HG02943 (cell line): ENCODE results near the gene XPNPEP3.

Experiments
- ATAC-seq: cut with Tn5 transposase; IDR thresholded peaks from one replicate; pipeline ENCODE4 v1.9.1; 2021; ENCODE audit warnings: mild to moderate bottlenecking, low read depth, moderate library complexity; ENCODE audit not compliant: unreplicated experiment

XPNPEP3 gene

GRCh38 chr22:40928657-40929056 lies 71.7 kb downstream of the XPNPEP3 start:
- ATAC-seq = no peak

- ATAC-seq = no peak
Observed at GRCh38 chr22:40932396-40932795, 75.4 kb downstream of the XPNPEP3 start.

DNA sequence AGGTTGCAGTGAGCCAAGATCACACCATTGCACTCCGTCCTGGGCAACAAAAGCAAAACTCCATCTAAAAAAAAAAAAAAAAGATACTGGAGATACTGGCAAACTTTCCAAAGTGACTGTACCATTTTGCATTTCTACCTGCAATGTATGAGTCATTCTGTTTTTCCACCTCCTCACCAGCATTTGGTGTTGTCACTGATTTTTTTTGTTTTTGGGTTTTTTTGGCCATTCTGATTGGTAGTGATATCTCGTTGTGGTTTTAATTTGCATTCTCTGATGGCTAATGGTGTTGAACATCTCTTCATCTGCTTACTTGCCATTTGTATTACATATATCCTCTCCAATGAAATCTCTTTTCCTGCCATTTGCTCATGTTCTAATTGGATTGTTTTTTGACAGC lies 82.3 kb downstream of the XPNPEP3 start:
- no peak for ATAC-seq

GRCh38 chr22:40950962-40951794 lies 94.2 kb downstream of the XPNPEP3 start, which contains the start of gene RBX1:
Gene RBX1, plus strand, starts transcription at chr22:40951378. Its CDS starts 21 bp downstream, at chr22:40951399.
- ATAC-seq = peak; percentile 84

DNA sequence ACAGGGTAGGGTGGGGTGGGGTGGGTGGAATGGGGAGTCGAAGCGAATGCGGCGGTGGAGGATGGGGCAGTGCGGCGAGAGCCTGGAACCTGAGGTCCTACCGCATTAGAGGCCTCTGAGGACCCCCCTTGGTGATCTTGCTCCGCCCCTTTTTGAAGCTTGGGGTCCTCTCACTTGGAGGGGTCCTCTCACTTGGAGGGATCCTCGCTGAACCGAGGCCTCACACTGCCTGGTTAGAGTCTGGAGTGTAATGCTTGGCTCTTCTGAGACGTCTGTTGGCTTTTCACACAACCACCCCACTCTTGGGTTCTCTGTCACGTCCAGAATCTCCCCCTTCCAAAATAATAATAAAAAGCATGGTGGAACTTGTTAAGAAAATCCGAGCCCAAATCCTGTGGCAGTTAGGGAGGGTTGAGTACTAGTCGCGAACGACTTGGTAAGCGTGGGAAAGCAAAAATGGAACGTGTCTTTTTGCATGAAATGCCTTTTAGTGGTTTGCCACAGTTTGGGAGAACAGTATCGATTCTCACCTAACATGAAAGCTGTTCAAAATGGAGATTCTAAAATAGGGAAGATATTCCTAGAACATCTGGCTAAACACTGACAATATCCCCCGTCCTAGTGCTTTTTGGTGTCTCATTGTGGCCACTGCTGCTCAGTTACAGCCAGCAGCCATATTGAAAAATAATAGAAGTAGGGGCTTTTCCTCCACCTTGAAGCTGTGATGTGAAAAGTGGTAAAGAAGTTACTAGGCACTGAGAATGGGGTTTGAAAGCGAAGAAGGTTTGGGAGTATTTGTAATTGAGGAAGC lies 95.1 kb downstream of the XPNPEP3 start:
- no peak for ATAC-seq

GRCh38 chr22:40953471-40953870 lies 96.5 kb downstream of the XPNPEP3 start:
- ATAC-seq = no peak

GRCh38 chr22:40954113-40954512 lies 97.2 kb downstream of the XPNPEP3 start:
- no peak for ATAC-seq

DNA sequence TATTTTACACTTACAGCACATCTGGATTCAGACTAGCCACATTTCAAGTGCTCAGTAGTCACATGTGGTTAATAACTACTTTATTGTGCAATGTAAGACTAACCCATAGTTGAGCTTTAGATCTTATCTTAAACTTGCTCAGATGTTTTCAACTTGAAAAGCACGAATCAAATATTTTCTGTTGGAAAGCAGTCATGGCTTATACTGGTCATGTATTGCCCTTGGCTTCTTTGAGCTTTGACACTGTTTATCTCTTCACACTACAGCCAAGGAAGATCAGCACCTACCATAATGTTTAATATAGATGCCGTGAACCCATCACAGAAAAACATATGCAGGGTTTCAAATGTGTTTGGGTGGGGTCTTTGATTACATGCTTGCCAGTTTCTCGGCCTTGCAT lies 98.6 kb downstream of the XPNPEP3 start:
- no peak for ATAC-seq

DNA sequence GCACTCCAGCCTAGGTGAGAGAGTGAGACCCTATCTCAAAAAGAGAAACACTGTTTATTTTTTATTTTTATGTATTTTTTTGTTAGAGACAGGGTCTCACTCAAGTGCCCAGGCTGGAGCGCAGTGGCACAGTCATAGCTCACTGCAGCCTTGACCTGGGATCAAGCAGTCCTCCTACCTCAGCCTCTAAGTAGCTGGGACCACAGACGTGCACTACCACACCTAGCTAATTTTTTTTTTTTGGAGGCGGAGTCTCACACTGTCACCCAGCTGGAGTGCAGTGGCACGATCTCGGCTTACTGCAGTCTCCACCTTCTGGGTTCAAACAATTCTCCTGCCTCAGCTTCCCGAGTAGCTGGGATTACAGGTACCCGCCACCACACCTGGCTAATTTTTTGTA lies 100.7 kb downstream of the XPNPEP3 start:
- no peak for ATAC-seq

DNA sequence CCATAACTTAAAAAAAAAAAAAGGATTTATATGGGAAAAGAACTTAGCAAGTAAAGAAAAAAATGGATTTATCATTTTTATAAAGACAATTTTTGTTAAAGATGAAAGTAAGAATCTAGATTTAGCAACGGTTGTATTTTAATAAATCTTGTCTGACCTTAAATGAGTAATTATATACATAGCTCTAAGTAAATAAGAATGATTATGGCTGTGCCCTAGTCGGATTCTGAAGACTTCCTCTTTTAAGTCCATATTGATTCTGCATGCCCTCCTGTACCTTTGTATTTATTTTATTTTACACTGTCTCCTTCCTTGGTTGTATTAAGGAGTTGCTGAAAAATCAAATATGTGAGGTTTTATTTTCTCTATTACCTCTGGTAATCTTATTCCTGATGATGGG lies 101.4 kb downstream of the XPNPEP3 start:
- no peak for ATAC-seq

DNA sequence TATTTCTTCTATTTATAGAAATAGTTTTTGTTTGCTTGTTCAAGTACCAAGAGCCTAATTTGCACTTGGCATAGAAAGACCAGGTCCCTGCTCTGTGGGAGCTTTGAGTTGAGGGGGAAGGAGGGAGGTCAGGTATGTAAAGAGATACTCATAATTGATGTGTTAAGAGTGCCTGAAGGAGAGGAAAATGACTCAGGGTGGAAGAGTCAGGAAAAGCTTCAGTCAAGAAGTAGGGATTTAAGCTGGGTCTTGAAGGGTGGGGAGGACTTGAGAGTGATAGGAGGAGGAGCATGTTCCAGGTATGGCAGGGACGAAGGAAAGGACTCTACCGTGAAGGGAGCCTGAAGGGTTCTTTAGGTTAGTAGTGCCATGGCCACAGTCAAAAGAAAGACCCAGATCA lies 103.2 kb downstream of the XPNPEP3 start:
- ATAC-seq = no peak

- ATAC-seq = no peak
Observed at GRCh38 chr22:40965936-40966725, 109.2 kb downstream of the XPNPEP3 start.

- no peak for ATAC-seq
Observed at GRCh38 chr22:40966726-40967085, 109.8 kb downstream of the XPNPEP3 start.

GRCh38 chr22:40967111-40967760 lies 110.3 kb downstream of the XPNPEP3 start:
- no peak for ATAC-seq

DNA sequence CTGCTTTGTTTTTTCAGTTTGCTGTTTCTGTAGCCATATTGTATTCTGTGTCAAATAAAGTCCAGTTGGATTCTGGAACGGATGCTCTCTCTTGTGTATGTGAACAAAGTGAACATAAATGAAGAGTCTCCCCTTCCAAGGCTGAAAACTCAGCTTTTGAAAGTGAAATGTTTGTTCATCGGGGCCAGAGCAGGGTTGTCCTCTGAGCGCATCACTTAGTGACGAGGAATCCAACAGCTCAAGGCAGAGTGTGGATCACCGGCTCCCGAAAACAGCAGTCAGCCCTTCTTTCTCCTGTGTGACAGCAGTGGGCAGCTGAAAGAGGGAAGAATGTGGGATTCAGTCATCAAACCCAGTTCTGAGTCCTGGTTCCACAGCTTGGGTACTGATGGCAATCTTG lies 115.6 kb downstream of the XPNPEP3 start:
- ATAC-seq = no peak

DNA sequence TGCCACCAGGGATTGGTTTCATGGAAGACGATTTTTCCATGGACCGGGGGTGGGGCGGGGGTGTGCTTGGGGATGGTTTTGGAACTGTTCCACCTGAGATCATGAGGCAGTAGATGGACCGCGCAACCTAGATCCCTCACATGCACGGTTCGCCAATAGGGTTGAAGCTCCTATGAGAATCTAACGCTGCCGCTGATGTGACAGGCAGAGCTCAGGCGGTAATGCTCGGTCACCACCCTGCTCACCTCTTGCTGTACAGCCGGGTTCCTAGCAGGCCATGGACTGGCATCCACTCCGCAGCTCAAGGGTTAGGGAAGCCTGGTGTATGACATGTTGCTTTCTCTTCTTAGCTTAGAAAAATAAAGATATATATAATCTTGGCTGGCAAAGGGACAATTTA lies 116.2 kb downstream of the XPNPEP3 start:
- no peak for ATAC-seq

DNA sequence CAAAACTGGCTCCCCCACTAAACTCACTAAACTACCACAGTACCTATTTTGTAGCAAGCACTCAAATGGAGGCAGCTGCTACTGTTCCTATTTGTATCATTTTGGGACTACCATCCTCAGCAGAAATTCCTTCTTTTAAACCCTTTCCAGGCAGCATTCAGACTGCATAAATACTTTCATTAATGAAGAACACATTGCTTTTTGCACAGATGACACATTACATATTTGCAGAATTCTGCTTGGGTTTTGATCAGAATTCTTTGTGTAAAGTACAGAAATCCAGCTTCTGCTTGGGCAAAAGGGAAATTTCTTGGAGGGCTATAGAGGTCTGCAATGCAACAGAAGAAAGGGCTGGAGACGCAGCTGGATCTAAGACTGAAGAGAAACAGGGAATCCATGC lies 118.4 kb downstream of the XPNPEP3 start:
- no peak for ATAC-seq

GRCh38 chr22:40976866-40977700 lies 120.1 kb downstream of the XPNPEP3 start:
- ATAC-seq = no peak

- ATAC-seq = no peak
Observed at GRCh38 chr22:40979198-40979597, 122.2 kb downstream of the XPNPEP3 start.

DNA sequence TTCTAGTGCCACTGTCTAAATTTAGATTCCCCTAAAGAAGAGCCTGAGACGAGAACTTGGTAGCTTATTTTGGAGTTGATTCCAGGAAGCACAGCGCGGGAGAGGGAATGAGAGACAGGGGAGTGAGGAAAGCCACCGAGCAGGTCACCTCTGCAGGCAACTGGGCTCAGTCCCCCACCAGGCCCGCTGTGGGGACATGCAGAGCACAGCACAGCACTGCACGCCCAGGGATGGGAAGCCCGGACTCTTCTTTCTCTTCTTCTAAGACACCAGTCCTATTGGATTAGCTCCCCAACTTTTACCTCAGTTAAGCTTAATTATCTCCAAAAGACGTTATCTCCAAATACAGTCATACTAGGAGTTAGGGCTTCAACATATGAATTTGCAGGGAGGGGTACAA lies 122.9 kb downstream of the XPNPEP3 start:
- ATAC-seq = no peak
